HG02885 (cell line): ENCODE results near the gene TUB.

Source experiments
- ATAC-seq: cut with Tn5 transposase; IDR thresholded peaks from one replicate; pipeline ENCODE4 v1.9.1; 2021; ENCODE audit warnings: mild to moderate bottlenecking; ENCODE audit not compliant: unreplicated experiment, poor library complexity

TUB gene

GRCh38 chr11:8080674-8081590, at the start of gene TUB:
Gene TUB (plus strand): TSS chr11:8081211. CDS start chr11:8081511, 300 bp downstream.
- ATAC-seq, result no peak

DNA sequence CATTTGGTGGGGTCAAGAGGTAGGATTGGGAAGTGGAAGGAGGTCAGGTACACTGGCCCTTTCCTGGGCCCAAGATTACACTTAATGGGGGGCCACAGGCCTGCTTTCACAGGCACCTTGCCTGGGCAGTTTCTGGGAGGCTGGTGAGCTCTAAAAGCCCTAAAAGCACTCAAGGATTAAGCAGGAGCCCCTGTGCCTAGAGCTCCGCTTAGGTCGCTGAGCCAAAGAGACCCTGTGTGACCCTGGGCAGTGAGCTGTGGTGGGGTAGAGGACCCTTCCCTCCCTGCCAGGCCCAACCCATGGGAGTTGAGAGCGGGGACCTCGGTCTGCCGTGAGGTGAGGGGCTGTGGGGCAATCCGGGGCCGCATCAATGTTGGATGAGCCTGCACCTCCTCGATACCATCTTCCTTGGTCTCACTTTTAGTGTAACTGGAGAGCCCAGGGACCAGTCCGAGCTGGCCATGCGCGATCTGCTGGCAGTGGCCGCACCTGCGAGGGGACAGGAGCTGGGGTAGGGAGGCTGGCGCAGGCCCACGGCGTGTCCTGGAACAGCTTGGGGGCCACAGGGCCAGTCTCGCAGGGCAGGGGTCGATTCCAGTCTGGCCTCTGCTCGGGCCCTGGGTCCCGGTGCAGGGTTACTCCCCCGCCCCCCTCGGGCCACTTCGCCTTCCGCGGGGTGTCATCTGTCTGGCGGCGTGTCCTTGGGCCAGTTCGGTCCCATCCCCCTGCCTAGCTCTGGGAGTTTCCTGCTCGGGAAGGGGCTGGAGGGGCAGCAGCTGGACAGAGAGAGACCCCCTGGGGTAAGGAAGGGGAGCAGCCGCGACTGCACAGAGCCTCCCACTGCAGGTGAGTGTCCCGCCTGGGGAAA, 49.5 kb upstream of the TUB start:
- no peak for ATAC-seq

DNA sequence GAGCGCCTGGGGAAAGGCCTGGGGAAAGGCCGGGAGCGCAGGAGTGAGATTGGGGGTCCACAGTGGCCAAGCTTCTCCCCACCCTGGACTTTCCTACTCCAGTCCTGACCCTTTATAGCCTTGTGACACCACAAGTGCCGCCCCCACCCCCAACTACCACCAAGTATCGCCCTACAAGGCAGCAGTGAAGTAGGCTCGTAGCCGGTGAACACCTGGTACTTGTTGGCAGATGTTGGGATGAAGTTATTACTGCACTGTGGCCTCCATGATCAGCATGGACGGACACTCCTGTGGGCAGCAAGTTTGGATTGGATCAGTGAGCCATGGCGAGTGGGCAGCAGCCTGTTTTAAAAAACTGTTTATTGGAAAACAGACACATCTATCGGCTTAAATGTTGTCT, 48.9 kb upstream of the TUB start:
- ATAC-seq, result no peak

- ATAC-seq, result no peak
Measured at GRCh38 chr11:8032576-8033304, 48.3 kb upstream of the TUB start.

- peak; percentile 82 for ATAC-seq
Measured at GRCh38 chr11:8033305-8034105, 47.5 kb upstream of the TUB start.

DNA sequence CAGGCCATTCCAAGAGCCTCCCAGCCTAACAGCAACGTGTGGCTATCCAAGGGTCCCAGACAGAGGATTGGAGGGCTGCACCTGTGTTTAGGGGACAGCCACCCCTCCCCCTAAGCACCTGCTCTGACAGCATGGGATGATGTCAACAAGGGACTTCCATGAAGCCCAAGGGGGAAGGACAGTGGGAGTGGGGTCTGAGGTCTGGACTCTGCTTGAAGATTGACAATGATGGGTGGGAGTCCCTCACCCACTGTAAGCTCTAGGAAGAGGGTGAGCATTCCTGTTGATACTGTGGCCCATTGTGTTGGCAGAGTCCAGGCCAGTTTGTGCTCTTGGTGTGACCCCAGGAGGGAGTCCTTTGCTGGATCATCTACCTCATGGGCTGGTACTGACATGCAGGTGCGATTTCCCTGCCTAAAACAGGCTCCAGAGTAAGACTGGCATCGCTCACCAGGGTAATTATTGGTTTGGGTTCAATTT, 46.9 kb upstream of the TUB start:
- no peak for ATAC-seq

DNA sequence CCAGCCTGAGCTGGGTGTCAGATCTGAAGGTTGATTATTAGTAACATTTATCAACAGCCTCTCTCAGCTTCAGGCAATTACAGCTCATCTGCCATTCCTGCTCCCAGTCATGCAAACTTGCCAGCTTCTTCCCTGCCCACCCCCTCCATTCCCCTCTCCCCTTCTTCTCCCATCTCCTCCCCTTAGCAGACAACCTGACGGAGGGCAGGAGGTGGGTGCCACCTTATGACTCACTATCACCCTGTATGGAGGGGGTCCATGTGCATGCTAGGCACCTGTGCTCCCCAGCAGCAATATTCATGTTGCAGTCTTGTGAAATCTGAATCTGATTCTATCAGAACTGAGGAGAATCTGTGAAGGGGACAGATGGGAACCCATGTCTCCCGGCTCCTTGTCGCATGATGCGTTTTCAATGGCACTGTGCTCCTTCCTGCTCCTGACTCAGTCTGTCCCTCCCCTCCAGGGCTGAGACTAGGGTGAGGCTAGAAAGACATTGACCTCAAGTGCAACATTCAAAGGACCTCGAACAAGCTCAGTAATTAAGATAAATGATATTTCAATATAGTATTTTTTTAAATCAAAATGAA, 46.3 kb upstream of the TUB start:
- no peak for ATAC-seq

DNA sequence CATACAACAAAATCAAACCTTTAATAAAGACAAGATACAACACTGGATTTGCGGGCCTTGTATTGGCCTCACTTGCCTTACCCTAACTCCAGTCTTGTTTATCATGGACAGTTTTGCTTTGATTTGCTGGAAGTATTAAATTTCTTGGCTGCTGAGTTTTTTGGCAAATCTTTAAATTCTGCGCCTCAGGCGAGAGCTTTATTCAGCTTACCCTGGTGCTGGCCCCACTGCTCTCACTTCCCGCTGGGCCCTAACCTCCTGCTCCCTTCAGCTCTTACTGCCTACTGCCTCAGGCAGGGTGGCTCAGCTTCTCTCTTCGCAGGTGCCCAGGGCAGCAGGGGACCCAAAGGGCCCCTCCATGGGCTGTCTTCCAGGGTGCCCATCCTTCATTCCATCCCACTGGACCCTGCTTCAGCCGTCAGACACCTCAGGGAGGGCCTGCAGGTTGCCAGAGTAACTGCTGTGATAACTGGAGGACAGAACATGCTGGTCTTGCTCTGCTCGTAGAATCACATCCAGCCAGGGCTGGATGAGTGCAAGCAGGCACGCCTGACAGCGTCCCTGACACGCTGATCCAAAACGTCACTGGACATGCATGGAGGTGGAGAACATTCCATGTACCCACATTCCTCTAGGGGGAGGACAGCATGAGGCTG, 45.7 kb upstream of the TUB start:
- ATAC-seq, result no peak

- ATAC-seq, result no peak
Measured at GRCh38 chr11:8036002-8036802, 44.8 kb upstream of the TUB start.

GRCh38 chr11:8036986-8037385, 44.0 kb upstream of the TUB start:
- ATAC-seq, result no peak

- no peak for ATAC-seq
Measured at GRCh38 chr11:8038393-8038792, 42.6 kb upstream of the TUB start.

GRCh38 chr11:8038811-8039529, 42.0 kb upstream of the TUB start:
- no peak for ATAC-seq

- no peak for ATAC-seq
Measured at GRCh38 chr11:8039530-8040260, 41.3 kb upstream of the TUB start.

- no peak for ATAC-seq
Measured at GRCh38 chr11:8040261-8040920, 40.6 kb upstream of the TUB start.

GRCh38 chr11:8040921-8041285, 40.1 kb upstream of the TUB start:
- ATAC-seq, result no peak

GRCh38 chr11:8041576-8041975, 39.4 kb upstream of the TUB start:
- no peak for ATAC-seq
